GM18519 (cell line): ENCODE results near the gene KCNJ10.

Source experiments
- ATAC-seq: cut with Tn5 transposase; IDR thresholded peaks from one replicate; pipeline ENCODE4 v1.9.1; 2021; ENCODE audit warnings: mild to moderate bottlenecking, moderate library complexity; ENCODE audit not compliant: unreplicated experiment, low FRiP score

Gene KCNJ10

DNA sequence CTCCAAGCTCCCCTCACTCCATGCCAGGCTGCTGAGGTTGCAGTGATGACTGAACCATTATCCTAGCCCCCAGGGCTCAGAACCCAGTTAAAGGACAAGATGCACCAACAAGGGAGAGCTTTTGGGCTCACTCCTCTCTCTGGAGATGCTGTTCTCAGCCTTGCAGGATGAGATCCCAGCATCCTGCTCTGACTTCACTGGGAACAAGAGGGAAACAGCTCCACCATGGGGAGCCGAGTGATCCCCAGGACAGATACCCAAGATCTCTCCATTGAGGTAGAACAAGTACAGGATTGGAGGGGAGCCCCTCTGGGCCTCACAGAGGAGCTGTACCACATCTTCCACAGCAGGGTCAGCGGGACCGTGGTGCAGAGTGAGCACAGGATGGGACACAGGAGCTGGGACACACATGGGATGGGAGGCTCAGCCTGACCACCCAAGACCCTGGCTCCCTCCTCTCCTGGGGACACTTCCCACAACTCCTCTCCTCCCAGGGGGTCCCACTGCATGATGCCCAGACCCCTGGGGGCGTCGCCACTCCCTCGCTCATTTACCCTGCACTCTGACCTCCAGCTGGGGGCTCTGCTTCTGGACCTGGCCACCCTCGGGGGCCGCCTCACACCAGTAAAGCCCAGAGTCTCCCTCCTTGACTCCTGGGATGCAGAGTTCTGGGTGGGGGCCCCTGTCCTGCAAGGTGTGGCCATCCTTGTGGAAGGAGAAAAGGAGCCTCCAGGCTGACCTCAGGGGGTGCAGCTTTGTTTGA lies 97.3 kb downstream of the KCNJ10 start:
- no peak for ATAC-seq

DNA sequence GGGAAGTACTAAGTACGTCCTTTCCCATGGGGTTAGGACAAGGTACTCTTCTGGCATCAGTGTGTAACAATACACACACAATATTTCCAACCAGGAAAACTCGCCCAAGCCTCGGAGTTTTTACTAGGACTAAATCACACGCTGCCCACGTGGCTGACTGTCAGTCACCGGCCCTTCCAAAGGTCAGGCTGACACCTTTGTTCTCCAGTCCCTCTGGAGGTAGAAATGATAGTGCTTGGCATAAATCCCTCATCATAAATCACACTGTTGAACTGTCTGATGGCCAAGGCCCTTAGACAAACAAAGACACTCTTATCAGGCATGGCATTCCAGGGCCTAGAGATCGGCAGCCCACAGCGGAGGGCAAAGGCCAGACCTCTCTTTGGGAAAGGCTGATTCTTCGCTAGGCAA lies 99.0 kb downstream of the KCNJ10 start:
- ATAC-seq, result no peak

DNA sequence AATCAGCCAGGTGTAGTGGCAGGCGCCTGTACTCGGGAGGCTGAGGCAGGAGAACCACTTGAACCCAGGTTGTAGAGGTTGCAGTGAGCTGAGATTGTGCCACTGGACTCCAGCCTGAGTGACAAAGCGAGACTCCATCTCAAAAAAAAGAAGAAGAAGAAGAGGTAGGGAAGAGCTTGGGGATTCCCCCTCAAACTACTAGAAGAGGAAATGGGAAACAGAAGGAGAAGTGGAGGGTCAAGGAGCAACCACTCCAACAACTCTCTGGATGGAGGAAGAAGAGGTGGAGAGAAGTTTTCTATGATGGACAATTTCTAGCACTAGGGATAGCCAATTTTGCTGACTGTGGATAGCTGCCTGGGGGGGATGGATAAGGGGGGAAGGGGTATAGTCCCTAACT lies 101.1 kb downstream of the KCNJ10 start:
- ATAC-seq, result no peak

DNA sequence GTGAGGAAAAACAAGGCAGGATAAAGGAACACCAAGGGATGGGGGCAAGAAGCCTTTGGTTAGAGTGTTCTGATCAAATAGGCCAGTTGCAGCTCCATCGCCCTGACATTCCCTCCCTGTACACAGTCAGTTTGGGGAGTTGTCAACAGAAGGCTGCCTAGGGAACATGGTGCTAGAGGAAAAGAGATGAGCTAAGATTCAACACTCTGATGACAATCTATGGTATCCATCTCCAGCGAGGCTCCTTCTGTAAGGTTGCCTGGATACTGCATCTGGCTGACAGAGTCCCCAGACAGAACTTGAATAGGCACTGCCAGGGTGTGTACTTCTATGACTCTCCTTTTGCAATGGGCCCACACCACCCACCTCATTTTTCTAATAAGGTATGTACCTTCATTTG lies 104.7 kb downstream of the KCNJ10 start:
- no peak for ATAC-seq

DNA sequence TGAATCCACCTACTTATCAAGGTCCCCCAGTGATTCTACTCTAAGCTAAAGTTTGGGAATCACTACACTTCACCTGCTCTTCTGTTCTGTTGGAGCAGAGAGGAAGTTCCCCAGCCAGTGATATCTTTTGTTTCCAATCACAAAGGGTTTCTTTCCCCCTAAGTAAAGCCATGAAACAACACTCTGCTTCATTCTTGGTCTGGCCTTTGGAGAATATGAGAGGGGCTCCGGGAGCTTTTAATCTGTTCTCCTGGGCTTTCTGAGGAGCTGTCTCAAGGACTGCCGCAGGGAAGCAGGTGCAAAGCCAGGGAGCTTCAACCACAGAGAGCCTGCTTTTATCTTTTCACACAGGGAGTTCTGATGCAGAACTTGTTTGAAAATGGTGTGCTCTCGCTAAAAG lies 105.8 kb downstream of the KCNJ10 start:
- no peak for ATAC-seq

DNA sequence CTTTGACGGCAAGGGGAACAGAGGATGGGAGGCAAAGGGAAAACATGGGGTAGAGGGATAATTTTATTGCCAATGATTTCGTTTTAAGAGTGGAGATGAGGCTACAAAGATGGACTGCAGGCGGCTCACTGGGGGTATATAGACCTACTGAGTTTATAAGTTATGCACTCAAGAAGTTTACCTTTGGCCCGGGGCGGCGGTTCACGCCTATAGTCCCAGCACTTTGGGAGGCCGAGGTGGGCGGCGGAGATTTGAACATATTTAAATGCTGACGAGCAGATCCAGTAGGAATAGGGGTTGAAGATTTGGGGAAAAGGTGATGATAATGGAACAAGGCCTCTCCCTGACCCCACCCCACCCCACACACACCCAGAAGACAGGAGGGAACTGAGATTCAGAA lies 107.8 kb downstream of the KCNJ10 start:
- no peak for ATAC-seq

DNA sequence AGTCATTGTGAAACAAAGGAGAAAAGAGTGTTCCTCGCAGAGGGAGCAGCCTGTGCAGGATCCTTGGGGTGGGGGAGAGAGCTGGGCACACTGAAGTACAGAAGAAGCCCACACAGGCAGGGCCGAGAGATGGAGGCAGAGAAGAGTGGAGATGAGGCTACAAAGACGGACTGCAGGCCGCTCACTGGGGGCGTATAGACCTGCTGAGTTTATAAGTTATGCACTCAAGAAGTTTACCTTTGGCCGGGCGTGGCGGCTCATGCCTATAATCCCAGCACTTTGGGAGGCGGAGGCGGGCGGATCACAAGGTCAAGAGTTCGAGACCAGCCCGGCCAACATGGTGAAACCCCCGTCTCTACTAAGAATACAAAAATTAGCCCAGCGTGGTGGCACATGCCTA lies 108.3 kb downstream of the KCNJ10 start:
- ATAC-seq, result no peak

DNA sequence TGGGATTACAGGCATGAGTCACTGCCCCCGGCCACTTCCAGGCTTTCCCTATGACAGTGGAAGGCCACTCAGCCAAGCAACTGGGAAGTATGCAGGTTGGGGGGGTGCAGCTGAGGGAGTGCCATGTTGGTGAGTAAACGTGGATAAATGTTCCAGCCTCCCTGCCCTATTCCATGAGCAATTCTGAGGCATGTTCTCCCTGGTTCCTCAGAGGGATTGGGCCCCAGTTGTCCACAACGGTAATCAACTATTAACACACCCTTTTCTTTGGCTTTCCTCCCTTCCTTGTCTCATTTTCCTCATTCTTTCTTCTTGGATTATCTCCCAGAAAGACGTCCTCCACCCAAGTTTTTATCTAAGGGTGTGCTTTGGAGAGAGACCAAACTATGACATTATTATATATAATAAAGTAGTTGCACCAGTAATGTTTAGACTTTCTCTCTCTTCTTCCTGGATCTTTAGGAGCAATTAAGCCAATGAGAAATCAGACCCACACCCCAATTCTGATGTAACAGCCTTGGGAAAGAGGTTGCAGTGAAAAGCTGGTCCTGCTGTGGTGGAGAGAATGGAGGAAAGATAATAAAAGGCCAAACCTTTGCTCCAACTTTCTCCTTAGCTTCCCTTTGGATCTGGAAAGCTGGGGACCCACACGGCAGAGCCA lies 109.1 kb downstream of the KCNJ10 start:
- no peak for ATAC-seq

DNA sequence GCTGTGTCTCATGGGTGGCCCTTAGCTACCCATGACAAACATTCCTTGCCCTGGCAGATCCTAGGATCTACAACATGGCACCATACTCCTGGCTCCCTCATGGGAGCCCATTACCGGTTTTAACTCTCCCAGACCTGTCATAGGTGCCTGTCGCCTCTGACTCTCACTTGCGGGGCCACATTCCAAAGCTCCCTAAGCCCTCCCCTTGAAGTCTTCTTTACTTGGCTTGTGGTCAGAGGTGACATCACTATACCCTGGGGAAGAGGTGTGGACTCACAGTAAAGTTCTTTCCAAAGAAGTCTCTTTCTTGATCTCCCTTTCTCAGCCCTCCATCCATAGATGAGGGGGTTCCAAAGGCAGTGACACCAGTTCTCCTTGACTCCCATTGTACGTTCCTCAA lies 110.5 kb downstream of the KCNJ10 start:
- no peak for ATAC-seq

DNA sequence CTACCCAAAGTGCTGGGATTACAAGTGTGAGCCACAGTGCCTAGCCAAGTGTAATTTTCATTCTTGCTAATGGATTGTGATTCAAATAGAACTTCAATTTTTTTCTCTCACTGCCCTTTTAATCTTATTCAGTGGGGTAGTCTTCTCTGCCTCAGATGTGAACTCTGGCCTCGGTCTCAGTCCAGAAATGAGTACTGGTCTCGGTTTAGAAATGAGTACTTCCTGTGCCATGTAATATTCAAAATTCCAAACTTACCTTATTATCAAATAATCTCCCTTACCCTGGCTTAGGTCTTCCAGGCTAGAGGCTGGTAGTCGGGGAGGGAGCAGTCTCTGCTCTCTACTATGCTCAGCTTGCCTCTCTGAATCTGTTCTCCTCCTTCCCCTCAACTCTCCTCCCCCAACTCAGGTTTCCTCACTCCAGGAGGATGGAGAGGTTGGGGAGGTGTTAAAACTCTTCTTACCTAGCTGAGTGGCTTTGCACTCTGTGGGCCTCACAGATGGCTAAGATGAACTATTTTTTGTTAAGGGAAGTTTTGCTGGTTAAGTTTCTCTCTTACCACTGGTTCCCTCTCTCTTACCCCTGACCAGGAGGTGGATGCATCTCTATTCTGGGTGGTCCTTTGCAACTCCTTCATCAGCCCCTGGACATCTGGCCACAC lies 111.1 kb downstream of the KCNJ10 start:
- no peak for ATAC-seq

DNA sequence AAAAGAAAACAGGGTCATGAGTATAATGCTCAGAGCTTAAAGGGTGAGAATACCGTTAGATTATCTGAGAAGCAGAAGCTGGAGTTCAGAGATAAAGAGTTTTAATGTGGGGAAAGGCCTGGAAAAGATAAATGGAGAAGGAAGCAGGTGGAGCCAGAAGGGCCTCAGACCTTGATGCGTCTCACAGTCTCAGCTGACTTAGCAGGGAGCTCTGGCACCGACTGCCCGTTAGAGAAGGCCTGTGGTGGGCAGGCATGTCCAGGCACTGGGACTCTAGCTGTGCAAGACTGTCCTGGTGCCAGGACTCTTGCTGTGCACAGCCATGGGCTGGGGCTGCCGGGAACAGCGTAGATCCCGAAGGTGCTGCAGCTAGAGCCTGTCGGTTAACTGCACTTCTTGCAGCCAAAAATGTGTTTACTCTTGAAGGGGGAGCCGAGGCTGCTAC lies 112.1 kb downstream of the KCNJ10 start:
- no peak for ATAC-seq

DNA sequence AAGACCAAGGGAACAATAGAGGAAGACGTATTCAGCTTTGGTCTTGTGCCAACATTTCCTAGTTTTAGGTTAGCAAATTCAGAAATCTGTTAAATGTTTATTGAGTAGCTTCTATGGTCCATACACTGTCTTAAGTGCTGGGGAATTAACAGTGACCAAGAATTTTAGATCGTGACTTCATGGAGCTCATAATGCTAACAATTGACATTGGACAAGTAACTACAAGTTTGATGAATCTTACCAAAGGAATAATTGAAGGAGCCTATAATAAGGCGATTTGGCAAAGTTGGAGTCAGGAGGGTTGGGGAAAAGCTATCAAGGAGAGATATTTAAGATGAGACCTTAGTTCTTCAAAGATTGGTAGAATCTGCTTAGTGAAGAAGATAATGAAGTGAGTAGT lies 114.5 kb downstream of the KCNJ10 start:
- no peak for ATAC-seq

DNA sequence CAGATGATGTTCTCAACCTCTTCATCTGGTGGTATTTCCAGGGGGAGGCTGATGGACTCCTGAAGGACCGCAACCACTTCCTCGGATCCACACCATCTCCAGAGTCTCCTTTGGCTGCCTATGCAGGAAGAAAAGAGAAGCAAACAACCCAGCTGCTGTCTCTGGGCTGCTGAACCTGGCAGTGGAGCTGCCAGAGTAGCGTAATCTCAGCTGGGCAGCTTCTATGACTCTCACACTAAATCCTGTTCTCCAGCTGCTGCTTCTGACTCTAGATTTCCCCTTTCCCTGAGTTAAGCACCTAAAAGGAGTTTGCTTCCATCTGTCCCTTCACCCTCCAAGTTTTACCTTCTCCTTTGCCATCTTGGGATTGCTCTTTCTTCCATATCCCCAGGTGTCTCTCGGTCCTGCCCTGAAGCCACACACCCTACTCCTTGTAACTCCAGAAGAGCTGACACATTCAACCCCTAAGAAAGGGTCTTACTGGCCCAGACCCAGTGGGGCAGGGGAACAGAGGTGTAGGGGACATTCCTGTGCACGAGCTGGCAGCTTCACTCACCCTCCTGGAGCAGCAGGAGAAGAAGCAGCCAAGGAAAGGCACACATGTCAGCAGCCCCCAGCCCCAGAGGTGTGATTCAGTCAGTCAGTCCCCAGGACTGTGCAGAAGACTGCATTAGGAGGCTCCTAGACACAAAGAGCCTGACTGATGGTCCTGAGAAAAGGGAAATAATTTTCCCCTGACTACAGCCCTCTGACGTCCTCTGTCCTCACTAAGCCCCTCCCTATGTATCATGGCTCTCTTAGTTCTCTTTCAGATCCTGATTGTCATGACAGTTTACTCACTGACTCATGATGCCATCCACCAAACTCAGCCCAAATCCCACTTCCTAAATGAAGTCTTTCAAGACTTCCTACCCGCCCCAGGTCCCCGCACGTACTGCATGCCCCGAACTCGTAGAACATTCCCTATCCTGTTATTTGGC lies 116.1 kb downstream of the KCNJ10 start, which contains the start of gene SLAMF9:
Gene SLAMF9 (minus strand): TSS at position 702 of the 980 bp plus-strand sequence. CDS start 100 bp downstream, at position 602.
- ATAC-seq, result no peak

DNA sequence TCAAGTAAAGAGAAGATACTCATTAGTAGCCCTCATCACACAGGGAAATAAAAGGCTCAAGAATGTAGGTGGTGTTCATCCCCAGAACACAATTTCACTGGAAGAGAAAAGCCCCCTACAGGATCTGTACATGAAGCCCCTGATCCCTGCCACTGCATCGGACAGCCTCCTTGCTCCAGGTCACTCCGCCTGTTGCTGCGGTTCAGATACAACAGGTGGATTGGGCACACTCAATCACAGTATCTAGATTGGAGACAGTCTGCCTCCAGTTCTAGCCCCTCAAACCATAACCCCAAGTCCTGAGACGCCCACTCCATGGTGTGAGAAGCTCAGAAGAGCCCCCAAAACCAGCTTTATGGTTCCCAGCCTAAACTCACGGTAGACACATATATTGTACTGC lies 117.0 kb downstream of the KCNJ10 start:
- ATAC-seq, result no peak

DNA sequence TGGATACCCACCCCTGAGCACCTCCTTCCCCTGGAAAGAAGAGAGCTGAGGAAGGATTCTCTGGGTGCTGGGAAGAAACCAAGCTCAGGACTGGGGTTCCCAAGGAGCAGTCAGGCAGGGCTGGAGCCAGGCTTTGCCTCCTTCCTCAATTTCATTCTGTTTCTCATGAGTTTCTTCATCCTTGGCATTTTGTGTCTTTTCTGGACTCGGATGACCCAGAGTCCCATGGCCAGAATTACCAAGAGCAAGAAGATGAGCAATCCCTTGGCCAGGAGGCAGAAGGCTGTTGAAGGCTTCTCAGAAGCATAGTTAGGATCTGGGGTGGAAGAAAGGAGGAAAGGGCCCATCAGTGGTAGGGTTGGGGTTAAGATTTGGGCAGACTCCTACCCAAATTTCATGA lies 118.4 kb downstream of the KCNJ10 start:
- no peak for ATAC-seq

DNA sequence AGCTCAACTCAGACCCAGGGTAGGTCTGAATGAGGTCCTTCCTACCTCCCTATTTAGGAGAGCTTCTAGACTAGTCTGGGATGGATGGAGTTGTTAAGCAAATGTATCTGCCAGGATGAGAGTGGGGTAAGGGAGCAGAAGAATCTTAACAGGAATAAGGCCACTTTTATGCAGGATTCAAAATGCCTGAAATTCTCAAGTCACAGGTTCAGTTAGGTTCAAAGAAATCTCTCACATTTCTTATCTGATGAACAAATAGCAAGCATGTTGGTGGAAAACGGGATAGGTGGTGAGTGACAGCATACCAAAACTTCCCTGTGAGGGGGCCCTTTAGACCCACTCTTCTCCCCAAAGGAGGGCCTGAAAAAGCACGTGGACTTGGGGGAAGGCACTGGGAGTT lies 118.9 kb downstream of the KCNJ10 start:
- ATAC-seq, result no peak

DNA sequence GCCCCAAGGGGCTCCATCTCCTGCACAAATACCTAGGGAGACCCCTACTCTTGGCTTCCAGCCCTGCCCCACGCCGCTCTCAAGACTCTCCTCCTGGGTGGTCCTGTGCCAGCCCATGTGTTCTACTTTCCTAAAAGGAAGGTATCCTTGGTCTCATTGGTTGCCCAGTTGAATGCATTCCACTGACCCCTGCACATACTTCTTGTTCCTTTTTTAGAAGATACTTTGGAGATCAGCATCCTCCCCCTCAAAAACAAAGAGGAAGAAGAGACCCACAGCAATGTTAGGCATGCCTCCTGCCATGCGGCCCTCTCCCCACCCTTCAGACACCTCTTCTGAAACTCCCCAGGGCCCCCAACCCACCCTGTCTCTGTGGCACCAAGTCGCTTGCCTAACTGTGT lies 120.0 kb downstream of the KCNJ10 start:
- ATAC-seq, result no peak

DNA sequence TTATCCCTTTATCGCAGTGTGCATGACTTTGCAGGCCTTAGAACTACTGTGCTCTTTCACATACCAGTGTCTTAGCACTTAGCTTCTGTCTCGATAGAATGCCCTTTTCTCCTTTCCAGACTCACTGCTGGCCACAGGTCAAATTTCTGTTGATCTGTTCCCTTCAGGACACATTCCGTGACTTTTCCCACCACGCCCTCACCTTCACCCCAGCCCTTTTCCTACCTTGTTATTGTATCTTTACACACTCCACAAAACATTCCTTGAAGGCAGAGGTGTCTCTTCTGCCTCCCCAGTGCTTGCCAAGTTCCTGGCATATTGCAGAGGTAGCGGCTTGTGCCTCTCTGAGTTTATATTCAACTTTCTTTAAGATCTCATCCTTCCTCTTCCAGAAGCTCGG lies 120.8 kb downstream of the KCNJ10 start:
- no peak for ATAC-seq
